HUDEP-2 (cell line): ENCODE results near the gene SIDT2.

Experiments used
- DNase-seq, 76 experiments: peaks; one replicate each; lab custom pipeline; 2025; ENCODE audit not compliant: unreplicated experiment in 76 of 76; lab: John Stamatoyannopoulos, UW

The SIDT2 gene

DNA sequence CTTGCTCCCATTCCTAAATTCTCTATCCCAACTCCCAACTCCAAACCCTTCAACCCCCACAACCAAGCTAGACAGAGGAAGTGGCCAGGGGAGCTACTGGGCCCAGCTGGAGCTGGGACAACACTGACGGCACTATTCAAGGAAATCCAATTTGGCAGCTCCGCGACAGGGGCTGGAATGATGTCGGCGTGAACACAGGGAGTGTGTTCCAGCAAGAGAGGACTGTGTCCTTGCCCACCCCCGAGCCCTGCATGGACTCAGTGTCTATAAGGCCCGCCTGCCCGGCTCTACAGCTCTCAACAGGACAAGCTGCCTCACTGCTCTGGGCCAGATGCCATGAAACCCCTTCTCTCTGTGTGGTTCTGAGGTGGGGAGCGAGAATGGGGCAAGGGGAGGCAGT is 42.0 kb downstream of the SIDT2 start:
- no peak for DNase-seq

GRCh38 chr11:117220999-117221774 is 42.6 kb downstream of the SIDT2 start:
- no peak for DNase-seq

GRCh38 chr11:117221775-117222517 is 43.4 kb downstream of the SIDT2 start:
- peak in 17 of 76 experiments; percentile 12 to 55 (median 24) for DNase-seq

DNA sequence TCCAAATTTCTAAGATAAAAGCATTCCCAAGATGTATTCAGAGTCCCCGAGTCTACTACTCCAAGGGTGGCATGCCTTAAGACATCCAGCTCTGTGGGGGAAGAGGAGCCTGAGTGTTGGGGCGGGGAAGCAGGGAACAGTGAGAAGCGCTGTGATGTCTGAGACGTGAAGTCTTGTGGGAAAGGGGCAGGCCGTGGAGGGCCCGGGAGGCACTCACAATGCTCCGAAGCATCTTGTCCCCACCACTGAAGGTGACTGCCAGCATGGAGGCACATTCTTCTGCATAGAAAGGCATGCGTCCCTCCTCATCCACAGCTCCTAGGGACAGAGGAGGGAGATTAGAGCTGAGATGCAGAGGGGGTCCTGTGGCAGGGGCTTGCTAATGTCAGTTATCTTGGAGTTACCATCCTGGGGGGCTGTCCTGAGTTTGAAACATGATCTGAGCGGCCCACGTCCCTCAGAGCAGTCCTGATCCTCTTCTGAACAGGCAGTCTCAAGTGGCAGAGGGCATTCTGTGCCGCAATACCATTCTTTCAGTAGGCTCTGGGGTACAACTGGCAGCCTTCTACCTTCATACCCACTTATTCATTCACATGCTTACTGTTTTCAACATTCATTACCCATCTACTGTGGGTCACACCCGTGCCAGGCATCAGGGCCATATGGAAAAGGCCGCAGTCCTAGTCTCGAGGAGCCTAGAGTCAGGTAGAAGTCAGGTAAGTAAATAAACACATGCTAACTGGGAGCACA is 44.6 kb downstream of the SIDT2 start:
- no peak for DNase-seq

DNA sequence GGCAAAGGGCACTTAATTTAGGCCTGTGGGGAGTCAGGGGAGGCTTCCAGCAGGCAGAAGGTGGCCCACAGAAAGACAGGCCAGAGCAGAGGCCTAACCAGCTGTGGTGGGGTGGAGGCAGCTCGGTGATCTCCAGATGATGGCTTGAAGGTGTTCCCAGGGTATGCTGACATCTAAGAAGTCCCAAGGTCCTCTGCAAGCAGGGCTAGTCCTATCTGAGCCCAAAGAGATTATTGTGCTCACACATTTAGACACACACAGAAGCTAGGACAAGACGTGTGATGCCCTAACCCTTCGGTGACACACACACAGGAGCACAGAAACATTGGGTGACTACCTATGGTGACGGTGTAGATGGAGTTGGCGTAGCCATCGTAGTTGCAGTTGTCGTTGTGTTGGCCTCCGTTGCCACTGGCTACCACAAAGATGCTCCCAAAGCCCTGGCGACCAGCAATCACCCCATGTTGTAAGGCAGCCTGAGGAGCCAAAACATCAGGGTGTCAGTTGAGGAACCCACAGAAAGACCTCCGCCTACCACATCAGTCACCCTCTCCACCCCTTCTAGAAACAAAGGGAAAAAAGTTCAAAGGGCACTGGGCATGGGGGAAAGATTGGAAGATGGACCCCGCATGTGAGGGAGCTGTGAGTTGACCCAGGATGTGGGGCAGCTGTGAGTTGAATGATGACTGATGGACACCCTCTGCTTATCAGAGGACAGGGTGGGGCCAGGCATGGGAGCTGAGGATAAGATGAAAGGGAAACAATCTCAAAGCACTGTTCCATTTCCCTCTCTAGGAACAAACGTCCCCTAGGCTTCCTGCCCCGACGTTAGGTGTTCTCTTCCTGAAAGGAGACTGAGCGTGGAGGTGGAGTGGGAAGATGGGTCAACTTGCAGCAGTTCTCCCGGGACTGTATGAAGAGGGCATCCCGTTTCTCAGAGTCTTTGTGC is 45.5 kb downstream of the SIDT2 start:
- DNase-seq, result peak in 71 of 76 experiments; percentile 15 to 84 (median 51)

- no peak for DNase-seq
These were observed 47.1 kb downstream of the SIDT2 start for GRCh38 chr11:117225553-117226170.

DNA sequence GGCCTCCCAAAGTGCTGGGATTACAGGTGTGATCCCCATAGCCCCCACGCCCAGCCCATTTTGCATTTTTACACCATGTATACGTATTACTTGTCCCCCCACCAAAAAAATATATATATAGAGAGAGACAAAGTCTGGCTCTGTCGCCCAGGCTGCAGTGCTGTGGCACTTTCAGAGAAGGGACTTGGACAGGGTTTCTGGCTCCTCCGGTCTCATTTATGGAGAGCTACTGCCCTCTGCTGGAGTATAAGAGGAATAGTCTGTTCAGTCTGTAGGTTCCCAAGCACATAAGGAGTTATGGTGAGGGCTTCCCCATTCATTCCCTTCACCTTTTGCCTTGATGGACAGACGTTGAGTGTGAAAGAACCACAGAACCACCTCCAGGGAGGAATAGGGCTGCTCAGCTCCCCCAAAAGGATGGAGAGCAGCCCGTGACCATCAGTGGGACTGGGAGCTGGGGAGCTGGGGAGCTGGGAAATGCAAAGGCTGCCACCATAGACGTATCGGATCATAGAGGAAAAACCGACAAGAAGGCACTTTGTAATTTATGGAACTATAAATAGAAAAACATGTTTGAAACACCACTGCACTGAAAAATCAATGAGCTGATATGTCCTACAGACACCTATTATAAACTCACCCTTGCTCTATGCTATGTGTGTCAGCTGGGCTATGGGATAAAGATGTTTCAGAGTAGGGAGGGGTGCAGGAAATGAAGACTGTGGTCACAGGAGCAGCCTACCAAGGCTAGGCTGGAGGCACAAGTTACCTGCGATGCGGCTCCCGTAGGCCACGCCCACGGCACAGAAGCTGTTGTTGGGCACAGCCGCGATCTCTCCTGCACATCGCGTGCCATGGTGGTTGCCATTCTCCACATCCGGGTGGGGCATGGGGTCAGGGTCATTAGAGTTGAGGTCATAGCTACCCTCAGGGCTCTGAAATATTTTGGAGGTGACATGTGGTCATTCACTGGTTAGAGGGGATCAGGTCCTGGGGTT is 48.1 kb downstream of the SIDT2 start:
- DNase-seq, result peak in 59 of 76 experiments; percentile 14 to 82 (median 55)

GRCh38 chr11:117228091-117228490 is 49.5 kb downstream of the SIDT2 start:
- DNase-seq, result no peak

- DNase-seq, result no peak
These were observed 50.9 kb downstream of the SIDT2 start for GRCh38 chr11:117229411-117229810.

- DNase-seq, result no peak
These were observed 51.4 kb downstream of the SIDT2 start for GRCh38 chr11:117229931-117230285.

GRCh38 chr11:117230286-117230961 is 51.9 kb downstream of the SIDT2 start:
- DNase-seq, result no peak

- DNase-seq, result peak in 3 of 76 experiments; percentile 4 to 9 (median 8)
These were observed 52.7 kb downstream of the SIDT2 start for GRCh38 chr11:117230999-117231841.

GRCh38 chr11:117231842-117232091 is 53.2 kb downstream of the SIDT2 start, which contains the start of gene PCSK7:
Gene PCSK7 (minus strand): TSS chr11:117232073. CDS start chr11:117229844, 2,229 bp downstream.
- DNase-seq, result peak in 1 of 76 experiments; percentile 32

DNA sequence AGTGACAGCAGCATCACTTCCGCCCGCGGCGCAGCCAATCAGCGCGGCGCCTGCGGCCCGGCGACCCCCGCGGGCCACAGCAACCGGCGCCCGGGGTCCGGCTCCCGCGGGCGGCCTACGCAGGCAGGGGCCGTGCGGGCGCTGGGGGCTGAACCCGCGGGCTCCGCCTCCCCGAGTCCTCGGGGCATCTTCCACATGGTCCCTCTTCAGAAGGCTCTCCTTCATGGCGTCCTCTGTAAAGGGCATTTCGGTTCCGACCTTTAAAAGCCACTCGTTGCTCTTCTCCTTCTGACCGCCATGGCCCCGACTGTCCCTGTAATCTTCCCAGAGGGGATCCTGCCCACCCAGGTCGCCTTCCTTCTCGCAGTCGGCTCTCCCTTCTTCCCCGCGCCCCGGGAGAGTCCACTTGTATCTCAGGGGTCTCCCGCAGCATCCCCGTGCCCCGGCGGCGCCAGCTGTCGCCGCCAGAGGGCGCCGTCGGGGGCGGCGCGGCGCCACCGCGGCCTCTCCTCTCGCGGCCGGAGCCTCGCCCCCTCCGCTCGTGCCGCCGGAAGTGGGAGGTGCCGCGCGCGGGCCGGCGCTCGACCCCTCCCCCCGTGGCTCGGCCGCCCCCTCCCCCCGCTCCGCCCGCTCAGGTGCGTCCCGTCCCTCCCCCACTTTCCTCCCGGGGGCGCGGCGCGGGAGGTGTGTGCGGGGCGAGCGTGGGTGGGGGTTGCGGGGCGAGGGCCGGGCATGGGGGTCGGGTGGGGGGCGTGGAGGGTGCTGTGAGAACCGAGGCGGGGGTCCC is 53.7 kb downstream of the SIDT2 start, which contains the start of gene RNF214:
Gene RNF214 (plus strand): TSS at position 580 of the 787 bp plus-strand sequence. CDS start 1,602 bp downstream, outside the sequence.
- DNase-seq, result peak in 67 of 76 experiments; percentile 3 to 81 (median 56)

GRCh38 chr11:117232911-117233409 is 54.4 kb downstream of the SIDT2 start:
- DNase-seq, result peak in 1 of 76 experiments; percentile 36

DNA sequence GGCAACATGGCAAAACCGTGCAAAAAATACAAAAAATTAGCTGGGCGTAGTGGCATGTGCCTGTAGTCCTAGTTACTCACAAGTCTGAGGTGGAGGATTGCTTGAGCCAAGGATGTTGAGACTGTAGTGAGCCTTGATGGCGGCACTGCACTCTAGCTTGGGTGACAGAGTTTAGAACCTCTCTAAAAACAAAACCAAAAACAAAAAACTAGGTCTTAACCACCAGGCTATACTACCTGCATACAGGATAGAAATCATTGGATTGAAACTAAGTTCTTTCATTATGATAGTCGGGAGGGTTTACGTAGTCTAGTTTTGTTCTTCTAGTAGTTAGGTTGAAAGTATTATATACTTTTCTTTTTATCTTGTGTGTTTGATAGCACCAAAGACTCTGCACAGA is 59.7 kb downstream of the SIDT2 start:
- DNase-seq, result no peak
